ENCODE data around the gene CEND1. TPM values are rescaled to one million over a fixed set of nuclear protein-coding genes. Genes with fewer than 3 reads are reported as not detected.

The CEND1 gene
- total and polyA plus RNA-seq, 2 of the 13 experiments (the other 11 are each of a cell fraction or from before 2014, with no cell fraction given): not detected

GRCh38 chr11:830295-831117, 40.6 kb upstream of the CEND1 start (continued):
- TF ChIP-seq KLF6 (CRISPR knock-in tag; IDR thresholded peaks at IDR 0.05) (no peak), ZNF503 (CRISPR knock-in tag; IDR thresholded peaks at IDR 0.05) (no peak), PHF20 (CRISPR knock-in tag; IDR thresholded peaks at IDR 0.05) (no peak), HNF4G (IDR thresholded peaks at IDR 0.05; ENCODE audit: borderline replicate concordance, low read depth, low read length) (no peak), HNF4G (CRISPR knock-in tag; IDR thresholded peaks at IDR 0.05; ENCODE audit: borderline replicate concordance, low read depth) (no peak), HNRNPK (IDR thresholded peaks at IDR 0.05; ENCODE audit: low read depth, low read length, poor library complexity, severe bottlenecking) (no peak), ZNF235 (CRISPR knock-in tag; IDR thresholded peaks at IDR 0.05; ENCODE audit: borderline replicate concordance) (no peak), ZNF550 (CRISPR knock-in tag; IDR thresholded peaks at IDR 0.05; ENCODE audit: borderline replicate concordance) (no peak), ZSCAN12 (CRISPR knock-in tag; IDR thresholded peaks at IDR 0.05) (no peak), ZNF34 (CRISPR knock-in tag; IDR thresholded peaks at IDR 0.05; ENCODE audit: borderline replicate concordance) (no peak), ZNF572 (CRISPR knock-in tag; IDR thresholded peaks at IDR 0.05) (0 out of 2 replicates have a peak, but pooled peaks have one; percentile 56), ZFP37 (CRISPR knock-in tag; IDR thresholded peaks at IDR 0.05; ENCODE audit: borderline replicate concordance) (no peak), MBNL3 (CRISPR knock-in tag; conservative IDR thresholded peaks at IDR 0.05) (no peak), ZNF432 (CRISPR knock-in tag; IDR thresholded peaks at IDR 0.05; ENCODE audit: borderline replicate concordance) (no peak), ZNF652 (CRISPR knock-in tag; IDR thresholded peaks at IDR 0.05; ENCODE audit: borderline replicate concordance, low read depth) (no peak), CBFB (CRISPR knock-in tag; IDR thresholded peaks at IDR 0.05) (no peak), JUND (CRISPR knock-in tag; IDR thresholded peaks at IDR 0.05) (no peak), MLX (CRISPR knock-in tag; IDR thresholded peaks at IDR 0.05) (no peak), ZZZ3 (CRISPR knock-in tag; IDR thresholded peaks at IDR 0.05; ENCODE audit: borderline replicate concordance) (no peak), ZNF562 (CRISPR knock-in tag; IDR thresholded peaks at IDR 0.05; ENCODE audit: borderline replicate concordance) (no peak)
- TF ChIP-seq, protein P1, sequence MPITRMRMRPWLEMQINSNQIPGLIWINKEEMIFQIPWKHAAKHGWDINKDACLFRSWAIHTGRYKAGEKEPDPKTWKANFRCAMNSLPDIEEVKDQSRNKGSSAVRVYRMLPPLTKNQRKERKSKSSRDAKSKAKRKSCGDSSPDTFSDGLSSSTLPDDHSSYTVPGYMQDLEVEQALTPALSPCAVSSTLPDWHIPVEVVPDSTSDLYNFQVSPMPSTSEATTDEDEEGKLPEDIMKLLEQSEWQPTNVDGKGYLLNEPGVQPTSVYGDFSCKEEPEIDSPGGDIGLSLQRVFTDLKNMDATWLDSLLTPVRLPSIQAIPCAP (CRISPR knock-in tag; IDR thresholded peaks at IDR 0.05; ENCODE audit: low read depth): no peak
- TF ChIP-seq, protein P2, sequence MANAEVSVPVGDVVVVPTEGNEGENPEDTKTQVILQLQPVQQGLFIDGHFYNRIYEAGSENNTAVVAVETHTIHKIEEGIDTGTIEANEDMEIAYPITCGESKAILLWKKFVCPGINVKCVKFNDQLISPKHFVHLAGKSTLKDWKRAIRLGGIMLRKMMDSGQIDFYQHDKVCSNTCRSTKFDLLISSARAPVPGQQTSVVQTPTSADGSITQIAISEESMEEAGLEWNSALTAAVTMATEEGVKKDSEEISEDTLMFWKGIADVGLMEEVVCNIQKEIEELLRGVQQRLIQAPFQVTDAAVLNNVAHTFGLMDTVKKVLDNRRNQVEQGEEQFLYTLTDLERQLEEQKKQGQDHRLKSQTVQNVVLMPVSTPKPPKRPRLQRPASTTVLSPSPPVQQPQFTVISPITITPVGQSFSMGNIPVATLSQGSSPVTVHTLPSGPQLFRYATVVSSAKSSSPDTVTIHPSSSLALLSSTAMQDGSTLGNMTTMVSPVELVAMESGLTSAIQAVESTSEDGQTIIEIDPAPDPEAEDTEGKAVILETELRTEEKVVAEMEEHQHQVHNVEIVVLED (CRISPR knock-in tag; IDR thresholded peaks at IDR 0.05; ENCODE audit: borderline replicate concordance): no peak
- TF ChIP-seq, protein P3, sequence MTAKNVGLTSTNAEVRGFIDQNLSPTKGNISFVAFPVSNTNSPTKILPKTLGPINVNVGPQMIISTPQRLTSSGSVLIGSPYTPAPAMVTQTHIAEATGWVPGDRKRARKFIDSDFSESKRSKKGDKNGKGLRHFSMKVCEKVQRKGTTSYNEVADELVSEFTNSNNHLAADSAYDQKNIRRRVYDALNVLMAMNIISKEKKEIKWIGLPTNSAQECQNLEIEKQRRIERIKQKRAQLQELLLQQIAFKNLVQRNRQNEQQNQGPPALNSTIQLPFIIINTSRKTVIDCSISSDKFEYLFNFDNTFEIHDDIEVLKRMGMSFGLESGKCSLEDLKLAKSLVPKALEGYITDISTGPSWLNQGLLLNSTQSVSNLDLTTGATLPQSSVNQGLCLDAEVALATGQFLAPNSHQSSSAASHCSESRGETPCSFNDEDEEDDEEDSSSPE (CRISPR knock-in tag; IDR thresholded peaks at IDR 0.05): peak; percentile 46; the same call in 1 of the 2 replicates

All from HepG2 (cell line).